Hematopoietic multipotent progenitor cell treated with erythropoietin and hydrocortisone succinate and interleukin-3 and kit ligand, for 4 days (in vitro differentiated cells): ENCODE measurements around the gene RPL11.
"Not testable (repeated sequence)": the region's sequence is repeated elsewhere in the genome, so short reads cannot be mapped to it uniquely, and the experiment has no call there.

Experiments used
- DNase-seq: peaks from one replicate; pipeline ENCODE4 v3.0.0-alpha.2; 2015

The RPL11 gene

GRCh38 chr1:23687680-23688079, 3.9 kb upstream of the RPL11 start:
- not testable (repeated sequence) for DNase-seq

DNA sequence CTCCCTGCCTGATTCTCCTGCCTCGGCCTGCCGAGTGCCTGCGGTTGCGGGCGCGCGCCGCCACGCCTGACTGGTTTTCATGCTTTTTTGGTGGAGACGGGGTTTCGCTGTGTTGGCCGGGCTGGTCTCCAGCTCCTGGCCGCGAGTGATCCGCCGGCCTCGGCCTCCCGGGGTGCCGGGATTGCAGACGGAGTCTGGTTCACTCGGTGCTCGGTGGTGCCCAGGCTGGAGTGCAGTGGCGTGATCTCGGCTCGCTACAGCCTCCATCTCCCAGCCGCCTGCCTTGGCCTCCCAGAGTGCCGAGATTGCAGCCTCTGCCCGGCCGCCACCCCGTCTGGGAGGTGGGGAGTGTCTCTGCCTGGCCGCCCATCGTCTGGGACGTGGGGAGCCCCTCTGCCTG, 3.3 kb upstream of the RPL11 start:
- not testable (repeated sequence) for DNase-seq

DNA sequence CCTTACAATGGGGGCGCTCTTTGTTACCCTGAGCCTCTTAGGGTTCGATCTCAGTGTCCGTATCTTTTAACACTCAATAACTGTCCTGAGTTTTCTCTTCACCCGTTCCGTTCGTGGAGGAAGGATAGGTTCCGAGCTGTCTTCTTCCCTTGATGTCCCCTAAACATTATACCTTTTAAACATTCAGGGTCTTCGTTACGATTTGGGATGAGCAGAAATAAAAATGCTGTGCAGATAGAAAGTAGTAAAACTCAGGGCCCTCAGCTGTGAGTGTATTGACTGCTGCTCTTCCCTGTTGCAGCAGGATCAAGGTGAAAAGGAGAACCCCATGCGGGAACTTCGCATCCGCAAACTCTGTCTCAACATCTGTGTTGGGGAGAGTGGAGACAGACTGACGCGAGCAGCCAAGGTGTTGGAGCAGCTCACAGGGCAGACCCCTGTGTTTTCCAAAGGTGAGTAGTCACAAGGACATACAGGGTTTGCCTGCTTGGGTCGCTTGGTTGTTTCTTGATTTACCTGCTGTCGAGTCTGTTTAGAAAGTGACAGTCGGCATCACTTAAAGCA, 784 bp downstream of the RPL11 start:
- peak; percentile 27 for DNase-seq

DNA sequence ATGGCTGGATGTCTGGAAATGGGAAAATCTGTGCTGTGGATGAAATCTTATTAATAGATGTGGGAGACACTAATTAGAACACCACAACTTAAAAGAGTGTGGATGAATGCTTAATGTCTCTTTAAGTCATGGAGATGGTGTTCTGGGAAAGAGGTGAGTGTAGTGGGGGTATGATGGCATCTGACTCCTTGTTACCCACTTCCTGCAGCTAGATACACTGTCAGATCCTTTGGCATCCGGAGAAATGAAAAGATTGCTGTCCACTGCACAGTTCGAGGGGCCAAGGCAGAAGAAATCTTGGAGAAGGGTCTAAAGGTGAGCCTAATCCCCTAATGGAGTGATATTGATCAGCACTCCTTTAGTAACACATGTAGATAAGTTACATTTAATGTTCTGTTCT, 2.0 kb downstream of the RPL11 start:
- DNase-seq = no peak

DNA sequence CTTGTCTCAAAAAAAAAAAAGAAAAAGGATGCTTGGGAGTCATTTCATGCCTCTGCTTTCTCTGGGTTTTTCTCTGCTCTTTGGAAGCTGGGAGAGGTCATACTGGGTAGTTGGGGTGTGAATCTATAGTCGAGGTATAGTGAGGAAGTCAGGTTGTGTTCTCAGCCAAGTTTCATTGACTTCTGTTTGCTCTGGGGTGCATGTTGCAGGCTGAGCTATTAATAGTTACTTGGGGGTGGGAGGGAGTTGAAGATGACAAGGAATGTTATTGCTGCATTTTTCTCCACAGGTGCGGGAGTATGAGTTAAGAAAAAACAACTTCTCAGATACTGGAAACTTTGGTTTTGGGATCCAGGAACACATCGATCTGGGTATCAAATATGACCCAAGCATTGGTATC, 2.8 kb downstream of the RPL11 start:
- no peak for DNase-seq

DNA sequence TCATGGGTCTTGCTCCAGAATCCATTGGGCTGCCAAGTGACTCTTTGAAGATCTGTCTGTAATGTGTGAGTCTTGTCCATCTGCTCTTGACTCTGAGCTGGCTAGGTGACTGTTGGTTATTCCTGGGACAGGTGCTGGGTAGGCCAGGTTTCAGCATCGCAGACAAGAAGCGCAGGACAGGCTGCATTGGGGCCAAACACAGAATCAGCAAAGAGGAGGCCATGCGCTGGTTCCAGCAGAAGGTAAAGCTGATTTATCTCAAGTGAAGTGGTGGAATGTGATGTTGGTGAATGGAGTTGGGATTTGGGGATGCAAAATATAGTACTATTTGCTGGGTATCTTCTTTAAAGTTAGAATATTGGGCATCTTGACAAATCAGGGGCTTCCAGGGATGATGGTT, 4.1 kb downstream of the RPL11 start:
- no peak for DNase-seq

GRCh38 chr1:23696335-23696989, 4.9 kb downstream of the RPL11 start:
- DNase-seq = no peak

DNA sequence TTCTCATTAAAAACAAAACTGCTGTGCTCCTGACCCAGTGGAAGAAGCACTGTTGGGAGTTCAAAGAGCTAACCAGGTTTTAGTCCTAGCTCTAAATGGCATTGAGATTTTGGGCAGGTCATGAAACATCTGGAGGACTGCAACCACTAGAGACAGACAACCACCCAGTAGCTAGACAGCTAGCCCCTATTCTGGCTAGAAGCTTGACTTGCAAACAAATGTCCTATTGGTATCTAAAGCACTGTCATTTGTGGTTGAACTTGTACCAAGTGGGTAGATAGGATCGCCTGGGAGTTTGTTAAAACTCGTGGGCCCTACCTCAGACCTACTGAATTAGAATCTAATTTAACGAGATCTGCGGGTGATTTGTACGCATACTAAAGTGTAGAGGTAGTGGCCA, 6.9 kb downstream of the RPL11 start:
- peak; percentile 27 for DNase-seq

DNA sequence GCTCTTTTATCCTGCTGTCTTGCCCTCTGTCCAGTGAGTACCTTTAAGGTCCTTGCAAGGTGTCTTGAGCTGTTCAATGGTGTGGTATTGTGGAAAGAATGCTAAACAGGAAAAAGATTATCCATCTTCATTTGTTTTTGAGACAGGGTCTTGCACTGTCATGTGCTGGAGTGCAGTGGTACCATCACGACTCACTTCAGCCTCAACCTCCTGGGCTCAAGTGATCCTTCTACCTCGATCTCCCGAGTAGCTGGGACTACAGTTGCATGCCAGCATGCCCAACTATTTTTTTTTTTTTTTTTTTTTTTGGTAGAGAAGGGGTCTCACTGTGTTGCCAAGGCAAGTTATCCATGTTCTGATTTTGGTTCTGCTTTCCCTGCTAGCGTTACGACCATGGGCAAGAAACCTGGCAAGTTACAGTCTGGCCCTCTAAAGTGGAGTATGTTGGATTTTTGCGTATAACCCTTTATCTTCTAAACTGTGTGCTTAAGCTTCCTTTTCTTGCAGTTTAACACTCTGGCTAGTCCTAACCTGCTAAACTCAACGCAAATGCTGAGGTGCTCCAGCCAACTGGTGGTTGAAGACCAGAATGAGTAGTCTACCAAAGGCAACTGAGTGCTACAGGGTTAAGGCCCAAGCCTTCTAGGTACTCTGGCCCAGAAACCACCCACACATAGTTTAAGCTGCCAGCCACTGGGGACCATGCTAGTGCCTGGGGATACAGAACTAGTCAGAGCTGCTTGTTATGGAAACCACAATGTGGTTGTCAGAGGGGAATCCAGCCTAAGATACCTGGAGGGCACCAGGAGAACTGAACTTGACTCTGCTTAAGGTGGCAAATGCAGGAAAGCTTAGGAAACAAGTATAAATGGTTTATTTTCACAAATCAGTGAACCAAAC, 7.9 kb downstream of the RPL11 start:
- DNase-seq = no peak

- DNase-seq = no peak
Observed at GRCh38 chr1:23701310-23701709, 9.7 kb downstream of the RPL11 start.

- DNase-seq = no peak
Observed at GRCh38 chr1:23701996-23702395, 10.4 kb downstream of the RPL11 start.

GRCh38 chr1:23704834-23705495, 13.4 kb downstream of the RPL11 start:
- DNase-seq = no peak

DNA sequence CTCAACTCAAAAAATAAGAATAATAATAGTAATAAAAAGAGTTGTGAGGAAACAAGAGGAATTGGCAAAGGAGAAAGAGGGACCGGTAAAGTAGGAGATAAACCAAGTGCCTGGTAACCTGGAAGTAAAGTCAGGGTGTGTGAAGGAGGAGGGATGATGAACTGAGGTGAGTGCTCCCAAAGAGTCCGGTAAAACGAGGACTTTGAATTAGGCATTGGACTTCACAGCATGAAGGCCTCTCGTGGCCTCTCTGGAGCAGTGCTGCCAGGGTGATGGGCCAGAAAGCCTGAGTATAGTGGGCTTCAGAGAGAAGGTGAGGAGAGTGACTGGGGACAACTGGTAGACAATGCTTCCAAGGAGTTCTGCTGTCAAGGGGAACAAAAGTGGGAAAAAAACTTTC, 17.6 kb downstream of the RPL11 start:
- no peak for DNase-seq

DNA sequence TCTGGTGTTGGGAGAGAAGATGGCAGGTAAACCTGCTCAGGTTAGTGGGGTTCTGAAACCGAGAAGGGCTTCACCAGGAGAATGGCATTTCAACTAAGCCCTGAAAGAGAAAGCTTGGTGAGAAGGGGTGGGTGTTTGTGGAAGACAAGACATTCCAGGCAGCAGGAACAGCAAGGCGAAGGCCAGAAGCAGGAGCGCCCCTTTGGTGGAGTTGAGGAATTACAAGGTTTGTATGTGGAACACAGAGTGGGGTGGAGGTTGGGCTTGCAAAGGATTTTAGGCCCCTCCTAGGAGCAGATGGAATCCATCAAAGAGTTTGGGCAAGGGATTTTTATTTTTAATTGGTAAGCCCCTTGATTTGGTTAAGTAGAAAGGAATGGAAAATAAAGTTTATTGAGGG, 26.9 kb downstream of the RPL11 start:
- peak; percentile 46 for DNase-seq

- DNase-seq = no peak
Observed at GRCh38 chr1:23719162-23719820, 27.7 kb downstream of the RPL11 start.

GRCh38 chr1:23720256-23720995, 28.8 kb downstream of the RPL11 start:
- no peak for DNase-seq

GRCh38 chr1:23722652-23723051, 31.0 kb downstream of the RPL11 start:
- no peak for DNase-seq

GRCh38 chr1:23726686-23727085, 35.1 kb downstream of the RPL11 start:
- DNase-seq = no peak

DNA sequence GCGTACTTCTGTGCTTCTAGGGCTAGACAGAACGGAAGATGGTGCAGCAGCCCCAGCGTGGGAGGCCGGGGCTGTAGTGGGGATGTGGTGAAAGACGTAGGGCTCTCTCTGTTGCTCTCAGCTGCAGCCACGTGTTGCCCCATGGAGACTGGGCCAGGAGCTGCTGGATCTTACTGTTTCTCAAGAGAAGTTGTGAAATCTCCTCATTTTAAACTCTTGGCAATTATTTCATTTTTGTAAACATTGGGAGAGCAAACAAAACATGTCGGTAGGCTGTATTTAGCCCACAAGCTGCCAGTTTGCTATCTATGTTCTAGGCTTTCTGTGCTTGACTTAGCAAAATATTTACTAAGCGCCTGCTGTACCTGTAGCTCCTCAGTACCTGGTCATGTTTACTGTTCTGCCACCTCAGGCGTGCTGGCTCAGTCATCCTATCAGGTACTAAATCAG, 35.8 kb downstream of the RPL11 start:
- DNase-seq = peak; percentile 42

DNA sequence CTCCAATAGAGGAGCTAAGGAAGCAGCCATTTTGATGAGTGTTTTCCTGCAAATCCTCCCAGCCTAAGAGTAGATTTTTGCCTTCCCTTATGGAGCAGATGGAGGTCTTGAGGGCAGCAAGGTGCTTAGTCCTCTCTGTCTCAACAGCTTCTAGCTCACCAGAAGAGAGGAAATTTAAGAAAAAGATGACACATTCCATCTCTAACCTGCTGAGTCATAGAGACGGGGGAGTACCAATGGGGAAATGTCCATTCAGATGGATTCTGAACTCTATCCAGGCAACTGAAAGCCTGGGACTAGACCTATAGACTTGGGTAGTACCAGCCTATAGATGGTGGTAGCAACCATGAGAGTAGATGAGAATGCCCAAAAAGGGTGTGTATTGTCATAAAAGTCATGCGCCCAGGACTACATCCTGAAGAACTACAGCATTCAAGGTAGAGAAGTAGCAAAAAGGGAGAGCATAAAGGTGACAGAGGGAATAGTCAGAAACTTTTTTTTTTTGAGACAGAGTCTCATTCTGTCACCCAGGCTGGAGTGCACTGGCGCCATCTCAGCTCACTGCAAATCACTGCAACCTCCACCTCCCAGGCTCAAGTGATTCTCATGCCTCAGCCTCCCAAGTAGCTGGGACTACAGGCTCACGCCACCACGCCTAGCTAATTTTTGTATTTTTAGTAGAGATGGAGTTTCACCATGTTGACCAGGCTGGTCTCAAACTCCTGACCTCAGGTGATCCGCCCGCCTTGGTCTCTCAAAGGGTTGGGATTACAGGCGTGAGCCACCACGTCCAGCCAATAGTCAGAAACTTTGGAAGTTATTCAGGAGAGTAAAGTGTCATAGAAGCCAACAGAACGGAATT, 41.0 kb downstream of the RPL11 start:
- no peak for DNase-seq

GRCh38 chr1:23733281-23733680, 41.7 kb downstream of the RPL11 start:
- not testable (repeated sequence) for DNase-seq
